ENCODE measurements around the gene MYBPC1. TPM values are rescaled to one million over a fixed set of nuclear protein-coding genes. Genes with fewer than 3 reads are reported as not detected.

MYBPC1 gene
- polyA plus RNA-seq, 1 of the 3 experiments (the other 2 are of a cell fraction): not detected

- ChIA-PET CTCF (no interaction called here), POLR2A (no interaction called here)
- H3K9ac ChIP-seq: no peak overlapping the region
- H3K27ac ChIP-seq (ENCODE audit: low read depth in 2 of 2, low read length in 1 of 2): no peak overlapping the region
- no peak for DNase-seq
- H3K4me1 ChIP-seq (ENCODE audit: control insufficient read depth in 1 of 2, insufficient read depth in 2 of 2, low read depth in 1 of 2, low read length in 1 of 2): no peaks in the 10 kb centered on the region
- no peaks in the 10 kb centered on the region for H3K36me3 ChIP-seq (replicated peaks in 1 of 2; ENCODE audit: control insufficient read depth in 1 of 2, insufficient read depth in 2 of 2, low read length in 1 of 2)
- no peaks in the 10 kb centered on the region for H3K9me3 ChIP-seq
- TF ChIP-seq POLR2AphosphoS5 (IDR thresholded peaks at IDR 0.05; ENCODE audit: low read depth, low read length) (no peak), EP300 (IDR thresholded peaks at IDR 0.05; ENCODE audit: borderline replicate concordance in 1 of 2, low read depth in 1 of 2, low read length in 1 of 2) (no peak), USF1 (IDR thresholded peaks at IDR 0.05; ENCODE audit: borderline replicate concordance, low read depth) (no peak), NRF1 (IDR thresholded peaks at IDR 0.05; ENCODE audit: low read depth, low read length) (no peak), IRF3 (IDR thresholded peaks at IDR 0.05; ENCODE audit: low read depth, low read length) (no peak), GATA2 (CRISPR knock-in tag; IDR thresholded peaks at IDR 0.05) (no peak), SMC3 (IDR thresholded peaks at IDR 0.05; ENCODE audit: low read depth, low read length) (no peak), RFX5 (IDR thresholded peaks at IDR 0.05; ENCODE audit: low read length) (no peak), TAF1 (IDR thresholded peaks at IDR 0.05; ENCODE audit: borderline replicate concordance, low read depth, low read length) (no peak)
- H3K27me3 ChIP-seq (ENCODE audit: insufficient read depth): no peaks in the 10 kb centered on the region
- no peaks in the 10 kb centered on the region for H3K9me2 ChIP-seq
- WGBS (ENCODE audit: low lambda C conversion rate): 11% methylated on average over 1 of the region's 1 CpG
- no peaks in the 10 kb centered on the region for H3F3A ChIP-seq (replicated peaks; ENCODE audit: insufficient read depth)
- no peak overlapping the region for H2AFZ ChIP-seq (ENCODE audit: low read depth)
- no peak overlapping the region for H3K4me2 ChIP-seq
- no peaks in the 10 kb centered on the region for H3K79me2 ChIP-seq (ENCODE audit: insufficient read depth)
- no peak overlapping the region for H3K4me3 ChIP-seq (ENCODE audit: low read depth in 2 of 2, low read length in 1 of 2)
- no peaks in the 10 kb centered on the region for H4K20me1 ChIP-seq (ENCODE audit: insufficient read depth)
Observed at GRCh38 chr12:101685092-101685491, 90.3 kb downstream of the MYBPC1 start.

GRCh38 chr12:101686176-101686575, 91.4 kb downstream of the MYBPC1 start:
- no peaks in the 10 kb centered on the region for H3K4me1 ChIP-seq (ENCODE audit: control insufficient read depth in 1 of 2, insufficient read depth in 2 of 2, low read depth in 1 of 2, low read length in 1 of 2)
- no peak overlapping the region for H3K27ac ChIP-seq (ENCODE audit: low read depth in 2 of 2, low read length in 1 of 2)
- H3K4me2 ChIP-seq: no peak overlapping the region
- H3K79me2 ChIP-seq (ENCODE audit: insufficient read depth): no peaks in the 10 kb centered on the region
- ChIA-PET POLR2A (no interaction called here), CTCF (no interaction called here)
- no peaks in the 10 kb centered on the region for H3K9me3 ChIP-seq
- H4K20me1 ChIP-seq (ENCODE audit: insufficient read depth): no peaks in the 10 kb centered on the region
- H3K4me3 ChIP-seq (ENCODE audit: low read depth in 2 of 2, low read length in 1 of 2): no peak overlapping the region
- H2AFZ ChIP-seq (ENCODE audit: low read depth): no peak overlapping the region
- H3K36me3 ChIP-seq (replicated peaks in 1 of 2; ENCODE audit: control insufficient read depth in 1 of 2, insufficient read depth in 2 of 2, low read length in 1 of 2): no peaks in the 10 kb centered on the region
- TF ChIP-seq USF2 (IDR thresholded peaks at IDR 0.05; ENCODE audit: borderline replicate concordance, low read depth, low read length) (no peak), CHD2 (IDR thresholded peaks at IDR 0.05; ENCODE audit: low read length, partially characterized antibody) (no peak), JUND (IDR thresholded peaks at IDR 0.05) (no peak), EP300 (IDR thresholded peaks at IDR 0.05; ENCODE audit: borderline replicate concordance in 1 of 2, low read depth in 1 of 2, low read length in 1 of 2) (no peak), GABPA (IDR thresholded peaks at IDR 0.05; ENCODE audit: low read depth) (no peak), CTCF (IDR thresholded peaks at IDR 0.05) (no peak), GATA2 (CRISPR knock-in tag; IDR thresholded peaks at IDR 0.05) (no peak), RXRA (IDR thresholded peaks at IDR 0.05; ENCODE audit: borderline replicate concordance, low read depth) (no peak), EZH2phosphoT487 (IDR thresholded peaks at IDR 0.05; ENCODE audit: borderline replicate concordance, low read depth) (no peak), PBX3 (IDR thresholded peaks at IDR 0.05) (no peak), REST (IDR thresholded peaks at IDR 0.05; ENCODE audit: low read depth, low read length) (no peak)
- no peaks in the 10 kb centered on the region for H3K9me2 ChIP-seq
- H3K9ac ChIP-seq: no peak overlapping the region
- H3F3A ChIP-seq (replicated peaks; ENCODE audit: insufficient read depth): no peaks in the 10 kb centered on the region
- H3K27me3 ChIP-seq (ENCODE audit: insufficient read depth): no peaks in the 10 kb centered on the region
- DNase-seq: no peak
- WGBS (ENCODE audit: low lambda C conversion rate): 62% methylated on average over 1 of the region's 1 CpG

All from SK-N-SH (cell line).